ENCODE data around the gene PTK7. TPM values are rescaled to one million over a fixed set of nuclear protein-coding genes. Genes with fewer than 3 reads are reported as not detected.

PTK7 gene
- polyA plus RNA-seq, 1 experiment, result 146 TPM

DNA sequence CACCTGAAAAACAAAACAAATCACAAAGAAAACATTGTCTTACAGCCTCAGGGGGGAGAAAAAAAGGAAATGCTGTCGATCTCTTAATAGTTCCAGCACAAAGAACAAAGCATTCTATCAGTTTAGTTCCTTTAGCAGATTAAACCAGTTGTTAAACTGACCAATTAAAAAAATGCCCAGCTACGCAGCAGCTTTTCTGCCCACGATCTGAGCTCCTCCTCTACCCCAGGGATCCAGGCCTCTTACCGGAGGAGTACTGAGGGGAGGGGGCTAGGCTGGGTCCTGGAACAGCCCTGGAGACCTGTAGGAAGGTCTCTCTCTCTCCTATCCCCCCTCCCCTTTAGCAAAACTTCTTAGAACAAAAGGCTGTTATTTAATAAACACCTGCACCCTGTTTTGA lies 13.4 kb downstream of the PTK7 start:
- ChIA-PET POLR2A (interaction anchor here (1.4 to 2.4 kb wide), 2 partner anchors 12 to 39 kb away, joined by 4 to 18 read pairs; partner anchors contain the start of gene PTK7), CTCF (interaction anchor here (1.4 kb wide), 1 partner anchor 12 kb away, joined by 5 read pairs; no protein-coding TSS in a partner anchor)
- DNase-seq (ENCODE audit: low read depth, low spot score), result no peak
- Histone ChIP-seq H3K9me3 (ENCODE audit: control insufficient read depth, insufficient read depth, low read length) (no peaks in the 10 kb centered on the region), H3K4me3 (ENCODE audit: low read depth, low read length) (no peak overlapping the region), H3K27me3 (ENCODE audit: control insufficient read depth, insufficient read depth, low read length) (no peaks in the 10 kb centered on the region), H3K27ac (ENCODE audit: low read depth, low read length) (peak overlapping the region; percentile 49)
- TF ChIP-seq, protein P1, sequence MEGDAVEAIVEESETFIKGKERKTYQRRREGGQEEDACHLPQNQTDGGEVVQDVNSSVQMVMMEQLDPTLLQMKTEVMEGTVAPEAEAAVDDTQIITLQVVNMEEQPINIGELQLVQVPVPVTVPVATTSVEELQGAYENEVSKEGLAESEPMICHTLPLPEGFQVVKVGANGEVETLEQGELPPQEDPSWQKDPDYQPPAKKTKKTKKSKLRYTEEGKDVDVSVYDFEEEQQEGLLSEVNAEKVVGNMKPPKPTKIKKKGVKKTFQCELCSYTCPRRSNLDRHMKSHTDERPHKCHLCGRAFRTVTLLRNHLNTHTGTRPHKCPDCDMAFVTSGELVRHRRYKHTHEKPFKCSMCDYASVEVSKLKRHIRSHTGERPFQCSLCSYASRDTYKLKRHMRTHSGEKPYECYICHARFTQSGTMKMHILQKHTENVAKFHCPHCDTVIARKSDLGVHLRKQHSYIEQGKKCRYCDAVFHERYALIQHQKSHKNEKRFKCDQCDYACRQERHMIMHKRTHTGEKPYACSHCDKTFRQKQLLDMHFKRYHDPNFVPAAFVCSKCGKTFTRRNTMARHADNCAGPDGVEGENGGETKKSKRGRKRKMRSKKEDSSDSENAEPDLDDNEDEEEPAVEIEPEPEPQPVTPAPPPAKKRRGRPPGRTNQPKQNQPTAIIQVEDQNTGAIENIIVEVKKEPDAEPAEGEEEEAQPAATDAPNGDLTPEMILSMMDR (IDR thresholded peaks at IDR 0.05; ENCODE audit: low read depth, low read length), result no peak

DNA sequence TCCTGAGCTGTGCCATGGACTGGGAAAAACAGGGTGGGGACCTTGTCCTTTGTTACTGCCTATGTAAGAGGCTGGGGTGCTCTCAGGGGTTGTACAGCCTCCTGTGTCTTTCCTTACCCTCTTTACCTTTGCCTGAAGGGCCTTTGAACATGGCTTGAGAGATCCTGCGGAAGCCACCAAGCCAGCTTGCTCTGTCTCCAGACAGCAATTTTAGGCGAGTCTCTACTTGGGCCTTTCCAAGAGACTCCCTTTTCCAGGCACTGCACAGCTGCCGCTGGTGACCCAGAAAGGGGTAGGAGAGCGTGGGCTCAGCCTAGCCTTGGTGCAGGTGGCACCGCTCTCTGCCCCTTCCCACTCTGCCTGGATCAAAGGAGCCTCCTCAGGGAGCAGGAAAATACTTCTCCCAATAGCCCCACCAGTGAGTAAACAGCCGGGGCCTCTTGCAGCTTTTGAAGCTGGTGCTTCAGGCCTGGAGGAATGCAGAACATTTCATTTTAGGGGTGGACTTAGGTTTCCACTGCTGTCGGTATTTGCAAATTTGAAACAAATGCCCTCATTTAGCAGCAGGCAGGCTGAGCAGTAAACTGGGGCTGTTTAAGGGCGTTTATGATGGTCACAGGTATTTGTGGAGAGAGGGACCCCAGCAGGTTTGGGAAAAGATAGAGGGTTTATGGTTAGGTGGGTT lies 13.9 kb downstream of the PTK7 start:
- H3K27me3 ChIP-seq (ENCODE audit: control insufficient read depth, insufficient read depth, low read length), result no peaks in the 10 kb centered on the region
- no peak for DNase-seq (ENCODE audit: low read depth, low spot score)
- ChIA-PET POLR2A (interaction anchor here (1.1 to 2.4 kb wide), 3 partner anchors 12 to 39 kb away, joined by 3 to 18 read pairs (median 4); partner anchors contain the start of genes CUL7 and PTK7), CTCF (interaction anchor here (1.4 kb wide), 1 partner anchor 12 kb away, joined by 5 read pairs; no protein-coding TSS in a partner anchor)
- no peak overlapping the region for H3K4me3 ChIP-seq (ENCODE audit: low read depth, low read length)
- no peaks in the 10 kb centered on the region for H3K9me3 ChIP-seq (ENCODE audit: control insufficient read depth, insufficient read depth, low read length)
- H3K27ac ChIP-seq (ENCODE audit: low read depth, low read length), result peak overlapping the region; percentile 49
- TF ChIP-seq, protein P1 (IDR thresholded peaks at IDR 0.05; ENCODE audit: low read depth, low read length), result no peak

DNA sequence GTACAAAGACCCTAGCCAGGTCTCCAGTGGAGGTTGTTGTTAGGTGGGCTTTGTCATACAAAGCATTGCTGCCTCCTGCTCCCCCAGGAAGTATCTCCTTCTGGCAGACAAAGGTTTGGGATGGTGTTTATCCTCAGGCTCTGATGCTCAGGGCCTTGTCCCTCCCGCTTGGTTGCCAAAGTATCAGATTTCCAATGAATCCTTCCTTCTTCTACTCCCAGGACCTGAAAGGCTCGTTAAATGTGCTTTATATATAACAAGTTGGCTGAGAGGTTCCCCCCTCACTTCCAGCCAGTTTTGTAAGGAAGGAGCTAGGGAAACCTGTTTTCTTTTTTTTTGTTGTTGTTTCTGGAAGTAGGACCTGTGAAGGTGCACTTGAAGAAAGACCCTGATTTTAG lies 14.4 kb downstream of the PTK7 start:
- Histone ChIP-seq H3K9me3 (ENCODE audit: control insufficient read depth, insufficient read depth, low read length) (no peaks in the 10 kb centered on the region), H3K27me3 (ENCODE audit: control insufficient read depth, insufficient read depth, low read length) (no peaks in the 10 kb centered on the region), H3K4me3 (ENCODE audit: low read depth, low read length) (no peak overlapping the region; the same call in 1 of the 2 replicates), H3K27ac (ENCODE audit: low read depth, low read length) (peak overlapping the region; percentile 49)
- ChIA-PET CTCF (no interaction called here), POLR2A (interaction anchor here (1.1 to 2.4 kb wide), 3 partner anchors 13 to 37 kb away, joined by 3 to 18 read pairs (median 6); partner anchors contain the start of genes CUL7 and PTK7)
- no peak for DNase-seq (ENCODE audit: low read depth, low spot score)
- TF ChIP-seq, protein P1 (IDR thresholded peaks at IDR 0.05; ENCODE audit: low read depth, low read length), result no peak

DNA sequence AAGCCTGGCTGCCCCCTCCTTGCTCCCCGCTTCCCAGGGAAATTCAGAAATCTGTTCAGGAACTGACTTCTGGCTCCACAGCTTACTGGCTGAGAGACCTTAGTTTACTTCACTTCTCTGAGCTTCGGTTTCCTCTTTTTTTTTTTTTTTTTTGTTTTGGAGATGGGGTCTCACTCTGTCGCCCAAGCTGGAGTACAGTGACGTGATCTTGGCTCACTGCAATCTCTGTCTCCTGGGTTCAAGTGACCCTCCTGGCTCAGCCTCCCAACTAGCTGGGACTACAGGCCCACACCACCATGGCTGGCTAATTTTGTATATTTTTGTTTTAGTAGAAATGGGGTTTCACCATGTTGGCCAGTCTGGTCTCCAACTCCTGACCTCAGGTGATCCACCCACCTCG lies 14.9 kb downstream of the PTK7 start:
- no peaks in the 10 kb centered on the region for H3K9me3 ChIP-seq (ENCODE audit: control insufficient read depth, insufficient read depth, low read length)
- peak overlapping the region; percentile 49 for H3K27ac ChIP-seq (ENCODE audit: low read depth, low read length)
- ChIA-PET CTCF (no interaction called here), POLR2A (interaction anchor here (1.1 to 2.4 kb wide), 3 partner anchors 13 to 37 kb away, joined by 3 to 18 read pairs (median 6); partner anchors contain the start of genes CUL7 and PTK7)
- TF ChIP-seq, protein P1 (IDR thresholded peaks at IDR 0.05; ENCODE audit: low read depth, low read length), result no peak
- no peak for DNase-seq (ENCODE audit: low read depth, low spot score)
- H3K4me3 ChIP-seq (ENCODE audit: low read depth, low read length), result no peak overlapping the region; the same call in 1 of the 2 replicates
- no peaks in the 10 kb centered on the region for H3K27me3 ChIP-seq (ENCODE audit: control insufficient read depth, insufficient read depth, low read length)

DNA sequence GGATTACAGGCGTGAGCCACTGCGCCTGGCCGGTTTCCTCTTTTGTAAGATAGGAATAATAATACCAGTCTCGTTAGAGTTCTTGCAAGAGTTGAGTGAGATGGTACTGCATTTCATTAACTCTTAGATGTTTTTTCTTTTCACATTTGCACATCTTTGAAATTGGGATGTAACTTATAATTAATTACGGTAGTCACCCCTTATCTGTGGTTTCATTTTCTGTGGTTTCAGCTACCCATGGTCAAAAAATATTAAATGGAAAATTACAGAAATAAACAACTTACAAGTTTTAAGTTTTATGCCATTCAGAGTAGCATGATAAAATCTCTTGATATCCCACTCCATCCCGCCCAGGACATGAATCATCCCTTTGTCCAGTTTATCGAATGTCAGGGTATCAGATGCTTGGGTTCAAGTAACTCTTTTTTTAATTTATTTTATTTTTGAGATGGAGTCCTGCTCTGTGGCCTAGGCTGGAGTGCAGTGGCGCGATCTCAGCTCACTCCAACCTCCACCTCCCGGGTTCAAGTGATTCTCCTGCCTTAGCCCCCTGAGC lies 15.4 kb downstream of the PTK7 start:
- Histone ChIP-seq H3K9me3 (ENCODE audit: control insufficient read depth, insufficient read depth, low read length) (no peaks in the 10 kb centered on the region), H3K27me3 (ENCODE audit: control insufficient read depth, insufficient read depth, low read length) (no peaks in the 10 kb centered on the region), H3K4me3 (ENCODE audit: low read depth, low read length) (no peak overlapping the region), H3K27ac (ENCODE audit: low read depth, low read length) (no peak overlapping the region)
- ChIA-PET POLR2A (interaction anchor here (1.1 kb wide), 1 partner anchor 13 kb away, joined by 6 read pairs; no protein-coding TSS in a partner anchor), CTCF (no interaction called here)
- TF ChIP-seq, protein P1 (IDR thresholded peaks at IDR 0.05; ENCODE audit: low read depth, low read length), result no peak
- no peak for DNase-seq (ENCODE audit: low read depth, low spot score)
